ENCODE results near the gene SLC35F1.

SLC35F1 gene

DNA sequence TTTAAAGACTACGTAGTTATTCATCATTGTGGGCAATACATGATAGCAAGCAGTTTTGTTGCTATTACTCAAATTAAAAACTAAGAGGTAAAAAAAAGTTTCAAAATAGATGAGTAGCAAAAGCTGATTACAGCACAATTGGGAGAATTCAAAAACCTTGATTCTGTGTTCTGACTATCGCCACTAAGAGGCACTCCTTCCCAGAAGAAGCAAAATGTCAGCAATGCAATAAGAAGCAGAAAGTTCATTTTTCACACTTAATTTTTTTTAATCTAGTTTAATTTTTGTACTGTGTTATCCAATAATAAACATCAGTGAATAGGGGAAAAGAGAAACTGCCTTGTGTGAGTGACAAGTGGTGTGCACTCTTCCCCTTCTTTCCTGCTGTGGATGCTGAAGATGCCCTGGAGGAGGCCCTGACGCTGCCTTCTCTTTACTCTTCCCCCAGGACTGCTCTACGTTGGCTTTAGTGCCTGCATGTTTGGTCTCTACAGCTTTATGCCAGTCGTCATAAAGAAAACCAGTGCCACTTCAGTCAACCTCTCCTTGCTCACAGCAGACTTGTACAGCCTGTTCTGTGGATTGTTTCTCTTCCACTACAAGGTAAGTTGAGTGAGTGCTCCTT is 377.8 kb downstream of the SLC35F1 start:
- DNase-seq (ENCODE audit: low read depth in 1 of 2, low spot score in 1 of 2): no peak
- Histone ChIP-seq H3K4me3 (replicated peaks; ENCODE audit: insufficient read depth, low read length) (no peak overlapping the region), H3K27me3 (ENCODE audit: insufficient read depth, poor library complexity, severe bottlenecking) (no peaks in the 10 kb centered on the region), H3K27ac (replicated peaks) (no peak overlapping the region)
- TF ChIP-seq GABPA (IDR thresholded peaks at IDR 0.05; ENCODE audit: low read depth): no peak
- TF ChIP-seq, protein P1, sequence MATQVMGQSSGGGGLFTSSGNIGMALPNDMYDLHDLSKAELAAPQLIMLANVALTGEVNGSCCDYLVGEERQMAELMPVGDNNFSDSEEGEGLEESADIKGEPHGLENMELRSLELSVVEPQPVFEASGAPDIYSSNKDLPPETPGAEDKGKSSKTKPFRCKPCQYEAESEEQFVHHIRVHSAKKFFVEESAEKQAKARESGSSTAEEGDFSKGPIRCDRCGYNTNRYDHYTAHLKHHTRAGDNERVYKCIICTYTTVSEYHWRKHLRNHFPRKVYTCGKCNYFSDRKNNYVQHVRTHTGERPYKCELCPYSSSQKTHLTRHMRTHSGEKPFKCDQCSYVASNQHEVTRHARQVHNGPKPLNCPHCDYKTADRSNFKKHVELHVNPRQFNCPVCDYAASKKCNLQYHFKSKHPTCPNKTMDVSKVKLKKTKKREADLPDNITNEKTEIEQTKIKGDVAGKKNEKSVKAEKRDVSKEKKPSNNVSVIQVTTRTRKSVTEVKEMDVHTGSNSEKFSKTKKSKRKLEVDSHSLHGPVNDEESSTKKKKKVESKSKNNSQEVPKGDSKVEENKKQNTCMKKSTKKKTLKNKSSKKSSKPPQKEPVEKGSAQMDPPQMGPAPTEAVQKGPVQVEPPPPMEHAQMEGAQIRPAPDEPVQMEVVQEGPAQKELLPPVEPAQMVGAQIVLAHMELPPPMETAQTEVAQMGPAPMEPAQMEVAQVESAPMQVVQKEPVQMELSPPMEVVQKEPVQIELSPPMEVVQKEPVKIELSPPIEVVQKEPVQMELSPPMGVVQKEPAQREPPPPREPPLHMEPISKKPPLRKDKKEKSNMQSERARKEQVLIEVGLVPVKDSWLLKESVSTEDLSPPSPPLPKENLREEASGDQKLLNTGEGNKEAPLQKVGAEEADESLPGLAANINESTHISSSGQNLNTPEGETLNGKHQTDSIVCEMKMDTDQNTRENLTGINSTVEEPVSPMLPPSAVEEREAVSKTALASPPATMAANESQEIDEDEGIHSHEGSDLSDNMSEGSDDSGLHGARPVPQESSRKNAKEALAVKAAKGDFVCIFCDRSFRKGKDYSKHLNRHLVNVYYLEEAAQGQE (IDR thresholded peaks at IDR 0.05; ENCODE audit: insufficient replicate concordance, low read depth): no peak
- TF ChIP-seq SPI1 (IDR thresholded peaks at IDR 0.05; ENCODE audit: borderline replicate concordance, low read depth): no peak
- TF ChIP-seq, protein P2, sequence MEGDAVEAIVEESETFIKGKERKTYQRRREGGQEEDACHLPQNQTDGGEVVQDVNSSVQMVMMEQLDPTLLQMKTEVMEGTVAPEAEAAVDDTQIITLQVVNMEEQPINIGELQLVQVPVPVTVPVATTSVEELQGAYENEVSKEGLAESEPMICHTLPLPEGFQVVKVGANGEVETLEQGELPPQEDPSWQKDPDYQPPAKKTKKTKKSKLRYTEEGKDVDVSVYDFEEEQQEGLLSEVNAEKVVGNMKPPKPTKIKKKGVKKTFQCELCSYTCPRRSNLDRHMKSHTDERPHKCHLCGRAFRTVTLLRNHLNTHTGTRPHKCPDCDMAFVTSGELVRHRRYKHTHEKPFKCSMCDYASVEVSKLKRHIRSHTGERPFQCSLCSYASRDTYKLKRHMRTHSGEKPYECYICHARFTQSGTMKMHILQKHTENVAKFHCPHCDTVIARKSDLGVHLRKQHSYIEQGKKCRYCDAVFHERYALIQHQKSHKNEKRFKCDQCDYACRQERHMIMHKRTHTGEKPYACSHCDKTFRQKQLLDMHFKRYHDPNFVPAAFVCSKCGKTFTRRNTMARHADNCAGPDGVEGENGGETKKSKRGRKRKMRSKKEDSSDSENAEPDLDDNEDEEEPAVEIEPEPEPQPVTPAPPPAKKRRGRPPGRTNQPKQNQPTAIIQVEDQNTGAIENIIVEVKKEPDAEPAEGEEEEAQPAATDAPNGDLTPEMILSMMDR (IDR thresholded peaks at IDR 0.05; ENCODE audit: insufficient read depth, low read length): no peak
- TF ChIP-seq POLR2AphosphoS5 (IDR thresholded peaks at IDR 0.05; ENCODE audit: low read depth): no peak

DNA sequence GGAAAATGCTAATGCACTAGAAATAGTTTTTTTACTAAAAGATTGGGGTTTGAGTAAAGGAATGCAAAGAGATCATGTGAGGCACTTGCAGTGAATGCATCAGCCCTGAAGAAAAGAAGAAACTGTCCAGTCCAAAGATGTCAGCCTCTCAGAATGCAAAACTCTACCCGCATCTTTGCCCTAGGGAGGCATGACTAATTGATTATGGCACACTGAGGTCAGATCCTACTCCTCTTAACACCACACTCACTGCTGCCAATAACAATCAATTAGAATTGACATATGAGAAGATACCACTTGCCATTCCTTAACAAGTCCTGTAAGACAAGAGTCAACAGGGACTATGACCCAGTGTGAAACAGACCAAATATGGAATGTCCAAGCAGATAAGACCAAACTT is 378.7 kb downstream of the SLC35F1 start:
- Histone ChIP-seq H3K27me3 (ENCODE audit: insufficient read depth, poor library complexity, severe bottlenecking) (no peaks in the 10 kb centered on the region), H3K4me3 (replicated peaks; ENCODE audit: insufficient read depth, low read length) (no peak overlapping the region), H3K27ac (replicated peaks) (no peak overlapping the region)
- no peak for DNase-seq (ENCODE audit: low read depth in 1 of 2, low spot score in 1 of 2)
- TF ChIP-seq POLR2AphosphoS5 (IDR thresholded peaks at IDR 0.05; ENCODE audit: low read depth) (no peak), GABPA (IDR thresholded peaks at IDR 0.05; ENCODE audit: low read depth) (no peak), SPI1 (IDR thresholded peaks at IDR 0.05; ENCODE audit: borderline replicate concordance, low read depth) (no peak)
- TF ChIP-seq, protein P2 (IDR thresholded peaks at IDR 0.05; ENCODE audit: insufficient read depth, low read length): no peak
- TF ChIP-seq, protein P1 (IDR thresholded peaks at IDR 0.05; ENCODE audit: insufficient replicate concordance, low read depth): no peak

DNA sequence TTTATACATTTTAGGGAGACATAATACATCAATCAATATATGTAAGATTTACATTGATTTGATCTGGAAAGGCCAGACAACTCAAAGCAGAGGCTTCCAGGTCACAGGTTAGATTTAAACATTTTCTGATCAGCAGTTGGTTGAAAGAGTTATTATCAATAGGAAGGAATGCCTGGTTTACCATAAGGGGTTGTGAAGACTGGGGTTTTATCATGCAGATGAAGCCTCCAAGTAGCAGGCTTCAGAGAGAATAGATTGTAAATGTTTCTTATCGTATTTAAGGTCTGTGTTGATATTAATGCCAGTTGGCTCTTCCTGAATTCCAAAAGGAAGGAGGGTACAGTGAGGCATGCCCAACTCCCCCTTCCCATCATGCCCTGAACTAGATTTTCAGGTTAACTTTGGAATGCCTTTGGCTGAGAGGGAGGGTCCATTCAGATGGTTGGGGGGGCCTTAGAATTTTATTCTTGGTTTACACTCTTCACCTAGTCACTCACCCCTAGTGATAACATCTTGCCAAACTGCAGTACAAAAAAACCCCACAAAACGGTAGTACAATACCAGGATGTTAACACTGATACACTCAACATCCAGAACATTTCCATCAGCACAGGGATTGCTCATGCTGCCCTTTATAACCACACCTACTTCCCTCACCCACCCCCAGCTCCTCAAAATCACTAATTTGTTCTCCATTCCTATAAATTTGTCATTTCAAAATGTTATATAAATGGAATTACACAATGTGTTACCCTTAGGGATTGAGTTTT is 381.5 kb downstream of the SLC35F1 start:
- no peak for DNase-seq (ENCODE audit: low read depth in 1 of 2, low spot score in 1 of 2)

More for the DNA sequence above, 381.5 kb downstream of the SLC35F1 start:
- TF ChIP-seq, protein P1 (IDR thresholded peaks at IDR 0.05; ENCODE audit: insufficient replicate concordance, low read depth): no peak
- TF ChIP-seq SPI1 (IDR thresholded peaks at IDR 0.05; ENCODE audit: borderline replicate concordance, low read depth) (no peak), POLR2AphosphoS5 (IDR thresholded peaks at IDR 0.05; ENCODE audit: low read depth) (no peak), GABPA (IDR thresholded peaks at IDR 0.05; ENCODE audit: low read depth) (no peak)
- TF ChIP-seq, protein P2 (IDR thresholded peaks at IDR 0.05; ENCODE audit: insufficient read depth, low read length): no peak
- no peaks in the 10 kb centered on the region for H3K27me3 ChIP-seq (ENCODE audit: insufficient read depth, poor library complexity, severe bottlenecking)
- H3K4me3 ChIP-seq (replicated peaks; ENCODE audit: insufficient read depth, low read length): no peak overlapping the region
- H3K27ac ChIP-seq (replicated peaks): no peak overlapping the region

Measured in HL-60 (cell line).